ENCODE data around the gene DNAJC4.

DNA sequence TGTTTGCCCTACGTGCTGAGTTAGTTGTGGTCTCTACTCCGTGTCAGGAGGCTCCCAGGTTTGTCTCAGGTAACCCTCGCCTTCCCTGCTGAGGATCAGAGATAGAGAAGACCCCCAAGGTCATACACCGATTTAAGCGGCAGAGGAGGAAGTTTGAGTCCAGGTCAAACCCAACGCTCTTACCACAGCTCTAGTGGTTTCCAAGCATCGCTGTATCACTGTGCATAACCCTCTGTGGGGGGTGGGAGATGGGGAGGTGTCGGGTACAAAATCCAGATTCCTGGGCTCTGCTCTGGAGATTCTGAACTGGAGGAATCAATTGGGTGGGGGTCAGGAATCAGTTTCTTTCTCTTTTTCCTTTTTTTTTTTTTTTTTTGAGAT, 627 bp downstream of the DNAJC4 start:
- TF ChIP-seq, protein P1, sequence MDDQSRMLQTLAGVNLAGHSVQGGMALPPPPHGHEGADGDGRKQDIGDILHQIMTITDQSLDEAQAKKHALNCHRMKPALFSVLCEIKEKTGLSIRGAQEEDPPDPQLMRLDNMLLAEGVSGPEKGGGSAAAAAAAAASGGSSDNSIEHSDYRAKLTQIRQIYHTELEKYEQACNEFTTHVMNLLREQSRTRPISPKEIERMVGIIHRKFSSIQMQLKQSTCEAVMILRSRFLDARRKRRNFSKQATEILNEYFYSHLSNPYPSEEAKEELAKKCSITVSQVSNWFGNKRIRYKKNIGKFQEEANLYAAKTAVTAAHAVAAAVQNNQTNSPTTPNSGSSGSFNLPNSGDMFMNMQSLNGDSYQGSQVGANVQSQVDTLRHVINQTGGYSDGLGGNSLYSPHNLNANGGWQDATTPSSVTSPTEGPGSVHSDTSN (IDR thresholded peaks at IDR 0.05): no peak
- TF ChIP-seq, protein P2, sequence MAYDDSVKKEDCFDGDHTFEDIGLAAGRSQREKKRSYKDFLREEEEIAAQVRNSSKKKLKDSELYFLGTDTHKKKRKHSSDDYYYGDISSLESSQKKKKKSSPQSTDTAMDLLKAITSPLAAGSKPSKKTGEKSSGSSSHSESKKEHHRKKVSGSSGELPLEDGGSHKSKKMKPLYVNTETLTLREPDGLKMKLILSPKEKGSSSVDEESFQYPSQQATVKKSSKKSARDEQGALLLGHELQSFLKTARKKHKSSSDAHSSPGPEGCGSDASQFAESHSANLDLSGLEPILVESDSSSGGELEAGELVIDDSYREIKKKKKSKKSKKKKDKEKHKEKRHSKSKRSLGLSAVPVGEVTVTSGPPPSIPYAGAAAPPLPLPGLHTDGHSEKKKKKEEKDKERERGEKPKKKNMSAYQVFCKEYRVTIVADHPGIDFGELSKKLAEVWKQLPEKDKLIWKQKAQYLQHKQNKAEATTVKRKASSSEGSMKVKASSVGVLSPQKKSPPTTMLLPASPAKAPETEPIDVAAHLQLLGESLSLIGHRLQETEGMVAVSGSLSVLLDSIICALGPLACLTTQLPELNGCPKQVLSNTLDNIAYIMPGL (CRISPR knock-in tag; IDR thresholded peaks at IDR 0.05; ENCODE audit: borderline replicate concordance): no peak
- TF ChIP-seq, protein P3, sequence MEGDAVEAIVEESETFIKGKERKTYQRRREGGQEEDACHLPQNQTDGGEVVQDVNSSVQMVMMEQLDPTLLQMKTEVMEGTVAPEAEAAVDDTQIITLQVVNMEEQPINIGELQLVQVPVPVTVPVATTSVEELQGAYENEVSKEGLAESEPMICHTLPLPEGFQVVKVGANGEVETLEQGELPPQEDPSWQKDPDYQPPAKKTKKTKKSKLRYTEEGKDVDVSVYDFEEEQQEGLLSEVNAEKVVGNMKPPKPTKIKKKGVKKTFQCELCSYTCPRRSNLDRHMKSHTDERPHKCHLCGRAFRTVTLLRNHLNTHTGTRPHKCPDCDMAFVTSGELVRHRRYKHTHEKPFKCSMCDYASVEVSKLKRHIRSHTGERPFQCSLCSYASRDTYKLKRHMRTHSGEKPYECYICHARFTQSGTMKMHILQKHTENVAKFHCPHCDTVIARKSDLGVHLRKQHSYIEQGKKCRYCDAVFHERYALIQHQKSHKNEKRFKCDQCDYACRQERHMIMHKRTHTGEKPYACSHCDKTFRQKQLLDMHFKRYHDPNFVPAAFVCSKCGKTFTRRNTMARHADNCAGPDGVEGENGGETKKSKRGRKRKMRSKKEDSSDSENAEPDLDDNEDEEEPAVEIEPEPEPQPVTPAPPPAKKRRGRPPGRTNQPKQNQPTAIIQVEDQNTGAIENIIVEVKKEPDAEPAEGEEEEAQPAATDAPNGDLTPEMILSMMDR (IDR thresholded peaks at IDR 0.05): no peak
- TF ChIP-seq, protein P4, sequence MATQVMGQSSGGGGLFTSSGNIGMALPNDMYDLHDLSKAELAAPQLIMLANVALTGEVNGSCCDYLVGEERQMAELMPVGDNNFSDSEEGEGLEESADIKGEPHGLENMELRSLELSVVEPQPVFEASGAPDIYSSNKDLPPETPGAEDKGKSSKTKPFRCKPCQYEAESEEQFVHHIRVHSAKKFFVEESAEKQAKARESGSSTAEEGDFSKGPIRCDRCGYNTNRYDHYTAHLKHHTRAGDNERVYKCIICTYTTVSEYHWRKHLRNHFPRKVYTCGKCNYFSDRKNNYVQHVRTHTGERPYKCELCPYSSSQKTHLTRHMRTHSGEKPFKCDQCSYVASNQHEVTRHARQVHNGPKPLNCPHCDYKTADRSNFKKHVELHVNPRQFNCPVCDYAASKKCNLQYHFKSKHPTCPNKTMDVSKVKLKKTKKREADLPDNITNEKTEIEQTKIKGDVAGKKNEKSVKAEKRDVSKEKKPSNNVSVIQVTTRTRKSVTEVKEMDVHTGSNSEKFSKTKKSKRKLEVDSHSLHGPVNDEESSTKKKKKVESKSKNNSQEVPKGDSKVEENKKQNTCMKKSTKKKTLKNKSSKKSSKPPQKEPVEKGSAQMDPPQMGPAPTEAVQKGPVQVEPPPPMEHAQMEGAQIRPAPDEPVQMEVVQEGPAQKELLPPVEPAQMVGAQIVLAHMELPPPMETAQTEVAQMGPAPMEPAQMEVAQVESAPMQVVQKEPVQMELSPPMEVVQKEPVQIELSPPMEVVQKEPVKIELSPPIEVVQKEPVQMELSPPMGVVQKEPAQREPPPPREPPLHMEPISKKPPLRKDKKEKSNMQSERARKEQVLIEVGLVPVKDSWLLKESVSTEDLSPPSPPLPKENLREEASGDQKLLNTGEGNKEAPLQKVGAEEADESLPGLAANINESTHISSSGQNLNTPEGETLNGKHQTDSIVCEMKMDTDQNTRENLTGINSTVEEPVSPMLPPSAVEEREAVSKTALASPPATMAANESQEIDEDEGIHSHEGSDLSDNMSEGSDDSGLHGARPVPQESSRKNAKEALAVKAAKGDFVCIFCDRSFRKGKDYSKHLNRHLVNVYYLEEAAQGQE (IDR thresholded peaks at IDR 0.05): no peak
- TF ChIP-seq CBX2 (IDR thresholded peaks at IDR 0.05; ENCODE audit: borderline replicate concordance, low read depth) (no peak), EP300 (IDR thresholded peaks at IDR 0.05) (no peak), NR3C1 (IDR thresholded peaks at IDR 0.05) (no peak), MAZ (IDR thresholded peaks at IDR 0.05; ENCODE audit: borderline replicate concordance, low read depth, low read length) (no peak), CHD2 (IDR thresholded peaks at IDR 0.05; ENCODE audit: low read length, partially characterized antibody) (no peak), POLR2A (IDR thresholded peaks at IDR 0.05; ENCODE audit: low read length) (no peak)
- TF ChIP-seq, protein P5, sequence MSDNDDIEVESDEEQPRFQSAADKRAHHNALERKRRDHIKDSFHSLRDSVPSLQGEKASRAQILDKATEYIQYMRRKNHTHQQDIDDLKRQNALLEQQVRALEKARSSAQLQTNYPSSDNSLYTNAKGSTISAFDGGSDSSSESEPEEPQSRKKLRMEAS (IDR thresholded peaks at IDR 0.05): no peak
- TF ChIP-seq, protein P6, sequence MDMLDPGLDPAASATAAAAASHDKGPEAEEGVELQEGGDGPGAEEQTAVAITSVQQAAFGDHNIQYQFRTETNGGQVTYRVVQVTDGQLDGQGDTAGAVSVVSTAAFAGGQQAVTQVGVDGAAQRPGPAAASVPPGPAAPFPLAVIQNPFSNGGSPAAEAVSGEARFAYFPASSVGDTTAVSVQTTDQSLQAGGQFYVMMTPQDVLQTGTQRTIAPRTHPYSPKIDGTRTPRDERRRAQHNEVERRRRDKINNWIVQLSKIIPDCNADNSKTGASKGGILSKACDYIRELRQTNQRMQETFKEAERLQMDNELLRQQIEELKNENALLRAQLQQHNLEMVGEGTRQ (IDR thresholded peaks at IDR 0.05): no peak

All from A549 (cell line).